NCI-H1417 treated with DMSO at 0.1 percent for 48 hours (cell line): Measurements from ENCODE around the gene FAM184A.
"Not testable (repeated sequence)": the region's sequence is repeated elsewhere in the genome, so short reads cannot be mapped to it uniquely, and the experiment has no call there.

Experiments used
- DNase-seq: peaks from one replicate; lab custom pipeline; 2025; lab: John Stamatoyannopoulos, UW

The FAM184A gene, protein sequence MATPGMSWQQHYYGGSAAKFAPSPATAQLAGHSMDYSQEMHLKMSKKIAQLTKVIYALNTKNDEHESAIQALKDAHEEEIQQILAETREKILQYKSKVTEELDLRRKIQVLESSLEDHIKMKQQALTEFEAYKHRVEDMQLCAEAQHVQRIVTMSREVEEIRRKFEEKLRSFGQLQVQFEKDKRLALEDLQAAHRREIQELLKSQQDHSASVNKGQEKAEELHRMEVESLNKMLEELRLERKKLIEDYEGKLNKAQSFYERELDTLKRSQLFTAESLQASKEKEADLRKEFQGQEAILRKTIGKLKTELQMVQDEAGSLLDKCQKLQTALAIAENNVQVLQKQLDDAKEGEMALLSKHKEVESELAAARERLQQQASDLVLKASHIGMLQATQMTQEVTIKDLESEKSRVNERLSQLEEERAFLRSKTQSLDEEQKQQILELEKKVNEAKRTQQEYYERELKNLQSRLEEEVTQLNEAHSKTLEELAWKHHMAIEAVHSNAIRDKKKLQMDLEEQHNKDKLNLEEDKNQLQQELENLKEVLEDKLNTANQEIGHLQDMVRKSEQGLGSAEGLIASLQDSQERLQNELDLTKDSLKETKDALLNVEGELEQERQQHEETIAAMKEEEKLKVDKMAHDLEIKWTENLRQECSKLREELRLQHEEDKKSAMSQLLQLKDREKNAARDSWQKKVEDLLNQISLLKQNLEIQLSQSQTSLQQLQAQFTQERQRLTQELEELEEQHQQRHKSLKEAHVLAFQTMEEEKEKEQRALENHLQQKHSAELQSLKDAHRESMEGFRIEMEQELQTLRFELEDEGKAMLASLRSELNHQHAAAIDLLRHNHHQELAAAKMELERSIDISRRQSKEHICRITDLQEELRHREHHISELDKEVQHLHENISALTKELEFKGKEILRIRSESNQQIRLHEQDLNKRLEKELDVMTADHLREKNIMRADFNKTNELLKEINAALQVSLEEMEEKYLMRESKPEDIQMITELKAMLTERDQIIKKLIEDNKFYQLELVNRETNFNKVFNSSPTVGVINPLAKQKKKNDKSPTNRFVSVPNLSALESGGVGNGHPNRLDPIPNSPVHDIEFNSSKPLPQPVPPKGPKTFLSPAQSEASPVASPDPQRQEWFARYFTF

GRCh38 chr6:119078376-119079282 lies at the start of gene FAM184A:
Gene FAM184A (minus strand): TSS chr6:119078664. CDS start chr6:119078299, 365 bp downstream.
- DNase-seq, result no peak

DNA sequence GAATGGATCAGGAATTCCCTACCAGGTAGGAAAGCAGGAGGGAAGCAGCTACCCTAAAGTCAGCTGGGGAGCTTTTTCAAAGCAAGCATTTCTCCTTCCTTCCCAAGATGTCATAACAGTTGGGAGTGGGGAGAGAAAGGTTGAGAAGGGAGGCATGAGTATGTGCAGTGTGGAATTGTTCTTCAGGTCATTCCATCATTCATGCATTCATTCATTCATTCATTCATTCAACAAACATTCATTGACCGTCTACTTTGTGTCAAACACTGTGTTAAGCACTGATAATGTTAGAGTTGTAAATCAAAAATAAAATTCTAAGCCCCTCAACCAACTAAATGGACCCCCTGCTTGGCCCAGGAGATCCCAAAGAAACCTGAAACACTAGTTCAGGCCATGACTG lies 49.2 kb upstream of the FAM184A start:
- DNase-seq, result no peak

- no peak for DNase-seq
Observed at GRCh38 chr6:119126826-119127225, 48.4 kb upstream of the FAM184A start.

GRCh38 chr6:119126140-119126539 lies 47.7 kb upstream of the FAM184A start:
- DNase-seq, result no peak

GRCh38 chr6:119125576-119125975 lies 47.1 kb upstream of the FAM184A start:
- DNase-seq, result no peak

DNA sequence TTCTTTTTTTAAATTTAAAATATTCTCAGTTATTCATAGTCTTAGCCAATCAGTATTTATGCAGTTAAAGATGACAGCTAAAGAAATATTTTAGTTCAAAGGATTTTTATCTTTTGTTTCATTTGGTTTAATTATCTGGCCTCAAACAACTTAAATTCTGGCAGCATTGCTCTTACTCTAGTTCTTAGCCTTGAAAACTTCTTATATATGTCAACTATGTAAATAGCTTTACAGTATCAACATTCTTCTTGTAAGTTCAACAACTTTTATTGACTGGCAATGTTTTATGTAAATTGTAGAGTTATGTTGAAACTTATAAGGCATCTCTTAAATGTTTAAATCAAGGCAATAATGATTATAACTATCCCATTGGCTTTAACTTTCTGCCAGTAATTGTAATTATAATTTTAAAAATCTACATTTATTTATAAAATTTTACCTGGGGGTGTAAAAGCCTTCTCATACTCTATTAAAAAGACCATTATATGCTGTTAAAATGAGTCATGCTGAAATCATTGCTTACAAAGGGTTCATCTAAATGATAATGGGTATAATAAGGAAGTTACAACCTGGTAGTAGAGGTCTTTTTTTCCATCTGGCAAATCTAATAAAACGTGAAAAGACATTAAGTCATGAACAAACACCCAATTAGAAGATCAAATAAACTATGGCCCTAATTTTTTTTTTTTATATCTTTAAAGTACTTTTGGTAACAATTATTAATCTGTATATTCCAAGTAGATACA lies 45.8 kb upstream of the FAM184A start:
- DNase-seq, result no peak

DNA sequence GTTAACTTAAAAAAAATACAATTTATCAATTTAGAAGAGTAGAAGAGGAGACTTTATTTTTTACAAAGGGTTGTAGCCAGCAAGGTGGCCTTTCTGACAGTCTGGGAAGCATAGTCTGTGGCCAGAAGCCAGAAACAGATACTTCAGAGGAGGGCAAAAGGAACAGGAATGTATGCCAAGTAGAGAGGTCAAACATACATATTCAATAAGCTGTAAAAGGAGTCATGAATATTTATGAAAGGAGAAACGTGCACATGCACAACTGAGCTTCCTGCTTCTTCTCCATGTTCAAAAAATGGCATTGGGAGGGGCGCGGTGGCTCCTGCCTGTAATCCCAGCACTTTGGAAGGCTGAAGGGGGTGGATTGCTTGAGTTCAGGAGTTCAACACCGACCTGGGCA lies 43.9 kb upstream of the FAM184A start:
- DNase-seq, result no peak

DNA sequence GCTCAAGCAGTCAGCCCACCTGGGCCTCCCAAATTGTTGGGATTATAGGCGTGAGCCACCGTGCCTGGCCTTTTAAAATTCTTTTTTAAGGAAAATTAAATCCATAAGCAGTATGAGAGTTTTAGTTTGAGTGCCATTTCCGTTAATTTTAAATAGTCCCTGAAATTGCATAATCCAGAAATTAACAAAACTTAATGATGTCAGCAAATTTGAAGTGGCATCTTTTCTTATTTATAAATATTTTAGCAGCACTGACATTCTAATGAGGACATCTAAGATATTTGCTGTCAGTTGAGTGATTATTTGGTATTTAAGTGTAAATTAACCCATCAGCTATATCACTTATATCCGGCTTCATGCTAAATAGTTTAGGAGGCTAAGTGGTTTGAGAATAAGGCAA lies 42.9 kb upstream of the FAM184A start:
- DNase-seq, result no peak

GRCh38 chr6:119119989-119120388 lies 41.5 kb upstream of the FAM184A start:
- no peak for DNase-seq

DNA sequence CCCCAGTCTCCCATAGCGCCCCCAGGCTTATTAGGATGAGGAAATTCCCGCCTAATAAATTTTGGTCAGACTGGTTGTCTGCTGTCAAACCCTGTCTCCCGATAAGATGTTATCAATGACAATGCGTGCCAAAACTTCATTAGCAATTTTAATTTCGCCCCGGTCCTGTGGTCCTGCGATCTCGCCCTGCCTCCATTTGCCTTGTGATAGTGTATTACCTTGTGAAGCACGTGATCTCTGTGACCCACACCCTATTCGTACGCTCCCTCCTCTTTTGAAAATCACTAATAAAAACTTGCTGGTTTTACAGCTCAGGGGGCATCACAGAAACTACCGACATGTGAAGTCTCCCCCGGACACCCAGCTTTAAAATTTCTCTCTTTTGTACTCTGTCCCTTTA lies 40.6 kb upstream of the FAM184A start:
- not testable (repeated sequence) for DNase-seq

DNA sequence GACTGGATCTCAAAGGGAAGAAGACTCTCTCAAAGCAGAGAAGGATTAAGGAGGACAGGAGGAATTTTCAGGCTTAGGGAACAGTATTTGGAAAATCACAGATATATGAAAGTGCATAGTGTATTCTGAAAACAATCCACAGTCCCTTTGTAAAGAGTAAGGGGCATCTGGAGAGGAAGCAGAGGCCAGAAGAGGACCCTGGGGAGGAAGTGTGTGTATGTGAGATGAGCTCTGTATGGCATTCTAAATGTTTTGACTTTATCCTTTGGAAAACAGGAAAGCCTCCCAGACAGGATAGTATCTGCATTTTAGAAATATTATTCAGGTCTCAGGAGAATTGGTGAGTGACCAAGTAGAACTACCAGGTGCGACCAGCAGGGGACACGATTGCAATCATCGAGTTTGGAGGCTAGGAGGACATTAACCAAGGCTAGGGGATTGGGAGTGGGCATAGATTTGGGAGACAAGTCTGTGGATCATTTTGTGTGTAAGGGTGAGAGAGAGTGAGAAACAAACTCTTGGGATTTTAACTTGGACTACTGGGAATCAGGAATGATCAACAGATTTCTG lies 38.3 kb upstream of the FAM184A start:
- DNase-seq, result no peak

DNA sequence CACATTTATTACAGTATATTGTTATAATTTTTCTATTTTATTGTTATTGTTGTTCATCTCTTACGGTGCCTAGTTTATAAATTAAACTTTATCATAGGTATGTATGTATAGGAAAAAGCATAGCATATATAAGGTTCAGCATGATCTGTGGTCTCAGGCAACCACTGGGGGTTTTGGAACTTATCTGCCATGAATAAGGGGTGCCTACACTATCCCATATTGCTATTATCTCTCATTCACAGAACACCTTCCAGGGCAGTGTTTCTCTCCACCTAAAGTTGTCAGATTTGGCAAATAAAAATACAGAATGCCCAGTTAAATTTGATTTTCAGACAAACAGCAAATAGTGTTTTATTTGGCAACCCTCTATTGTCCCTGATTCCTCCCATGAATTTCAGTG lies 35.5 kb upstream of the FAM184A start:
- no peak for DNase-seq

DNA sequence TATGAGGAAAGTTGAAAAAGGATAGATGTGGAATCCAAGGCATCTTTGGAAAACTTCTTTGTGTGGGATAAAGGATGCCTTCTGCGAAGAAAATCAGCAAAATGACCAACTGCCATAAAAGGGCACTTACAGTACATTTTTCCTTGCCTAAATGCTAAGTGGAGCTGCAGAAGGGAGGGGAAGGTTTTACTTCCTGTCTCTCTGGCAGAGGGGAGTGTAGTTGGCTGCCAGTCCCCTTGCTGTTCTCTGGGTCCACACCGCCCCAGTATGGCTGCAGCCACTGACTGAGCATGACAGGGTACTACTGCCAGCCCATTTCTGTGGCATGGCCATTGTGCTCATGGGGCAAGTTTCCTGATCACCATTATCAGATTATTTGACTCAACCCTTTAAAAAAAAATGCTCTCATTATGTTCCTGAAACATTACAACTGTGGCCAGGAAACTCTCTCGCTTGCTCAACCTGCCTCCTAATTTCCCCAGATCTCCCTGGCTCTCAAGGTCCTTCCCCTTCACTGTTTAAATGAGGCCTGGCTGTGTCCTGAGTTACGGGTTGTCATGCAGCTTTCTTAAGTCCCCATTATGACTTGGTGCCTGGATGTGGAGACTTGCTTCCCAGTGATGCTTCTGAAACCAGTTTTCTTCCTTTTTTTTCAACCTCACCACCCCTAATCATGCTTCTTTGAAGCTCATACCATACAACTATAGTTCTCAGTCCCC lies 34.5 kb upstream of the FAM184A start:
- no peak for DNase-seq

- no peak for DNase-seq
Observed at GRCh38 chr6:119110601-119111548, 32.4 kb upstream of the FAM184A start.

GRCh38 chr6:119109654-119110325 lies 31.3 kb upstream of the FAM184A start:
- DNase-seq, result no peak

GRCh38 chr6:119108076-119108475 lies 29.6 kb upstream of the FAM184A start:
- no peak for DNase-seq

GRCh38 chr6:119105282-119105681 lies 26.8 kb upstream of the FAM184A start:
- DNase-seq, result no peak

DNA sequence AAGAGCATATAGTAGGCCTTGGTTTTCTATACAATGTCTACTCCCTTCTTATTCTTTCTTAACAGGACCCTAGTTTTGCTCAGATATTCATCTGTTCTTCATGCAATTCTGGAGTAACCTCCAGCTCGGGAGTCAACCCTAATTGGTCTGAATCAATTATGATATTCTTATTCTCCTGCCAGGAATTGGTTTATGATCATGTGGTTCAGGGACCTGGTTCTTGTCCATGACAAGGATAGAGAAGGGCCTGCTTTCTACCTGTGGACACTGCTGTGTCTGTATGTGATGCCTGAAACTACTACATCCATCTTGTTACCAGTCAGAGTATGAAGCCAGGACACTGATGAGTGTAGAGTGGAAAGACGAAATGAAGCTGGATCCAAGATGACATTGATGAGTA lies 24.4 kb upstream of the FAM184A start:
- DNase-seq, result no peak
